Stimulated activated CD8-positive, alpha-beta memory T cell treated with anti-CD3 and anti-CD28 coated beads, Interleukin-2, amount 100 ng/mL, for 48 hours (primary cell): ENCODE measurements around the gene ELAPOR1.
"Not testable (repeated sequence)": the region's sequence is repeated elsewhere in the genome, so short reads cannot be mapped to it uniquely, and the experiment has no call there.

ENCODE experiments used
- DNase-seq, 2 donors: peaks; one replicate each; pipeline ENCODE4 v3.0.0-alpha.2; 2020; ENCODE audit warnings: low read depth in 2 of 2

The ELAPOR1 gene

DNA sequence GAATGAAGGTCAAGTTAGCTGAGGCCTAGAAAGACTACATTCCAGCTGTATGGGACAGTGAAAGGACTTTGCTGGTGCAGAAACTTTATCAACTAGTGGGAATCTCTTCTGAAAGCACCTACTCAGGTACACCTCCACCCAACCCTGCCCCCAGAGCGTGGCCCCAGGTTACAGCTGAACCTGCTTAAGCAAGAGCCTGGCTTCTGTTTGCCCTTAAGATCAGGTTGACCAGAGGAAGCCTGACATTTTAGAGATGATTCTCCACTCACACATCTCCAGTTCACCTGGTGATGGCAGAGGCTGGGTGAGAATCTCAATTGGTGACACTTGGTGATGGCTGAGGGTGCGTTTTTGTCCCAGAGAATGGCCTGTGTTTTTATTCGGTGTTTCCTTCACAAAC is 24.0 kb downstream of the ELAPOR1 start:
- DNase-seq = no peak

DNA sequence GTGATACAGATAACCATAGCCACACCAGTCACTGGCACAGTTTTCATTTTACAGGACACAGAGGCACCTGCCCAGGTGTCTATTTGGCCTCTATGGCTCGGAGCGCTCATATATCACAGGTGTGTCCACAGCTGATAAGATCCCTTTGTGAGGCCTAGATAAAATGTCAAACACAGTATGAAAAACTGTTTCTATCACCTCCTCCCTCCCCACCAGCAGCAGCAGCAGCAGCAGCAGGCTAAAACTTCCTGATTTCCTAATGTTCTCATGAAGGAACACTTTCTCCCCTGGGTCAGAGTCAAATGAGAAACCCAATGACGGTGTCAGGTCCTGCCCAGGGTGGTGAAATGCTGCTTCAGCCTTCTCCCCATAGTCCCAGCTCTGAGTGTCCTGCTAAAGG is 24.4 kb downstream of the ELAPOR1 start:
- no peak for DNase-seq

DNA sequence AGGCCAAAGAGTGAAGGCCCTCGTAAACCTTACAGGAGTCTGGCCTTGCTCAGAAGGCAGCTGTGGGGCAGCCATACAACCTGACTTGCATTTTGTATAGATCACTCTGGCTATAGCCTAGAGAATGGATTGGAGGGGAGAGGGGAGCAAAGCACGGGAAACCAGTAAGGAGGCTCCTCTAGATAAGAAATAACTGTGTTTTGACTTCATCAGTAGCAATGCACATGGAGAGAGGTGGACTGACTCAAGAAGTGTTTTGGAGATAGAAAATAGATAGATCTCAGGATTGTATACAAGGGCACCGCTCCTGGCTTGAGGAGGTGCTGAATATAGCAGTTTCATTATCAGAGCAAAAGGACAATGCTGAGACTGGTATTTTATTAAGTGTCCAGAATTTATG is 26.5 kb downstream of the ELAPOR1 start:
- DNase-seq = no peak

DNA sequence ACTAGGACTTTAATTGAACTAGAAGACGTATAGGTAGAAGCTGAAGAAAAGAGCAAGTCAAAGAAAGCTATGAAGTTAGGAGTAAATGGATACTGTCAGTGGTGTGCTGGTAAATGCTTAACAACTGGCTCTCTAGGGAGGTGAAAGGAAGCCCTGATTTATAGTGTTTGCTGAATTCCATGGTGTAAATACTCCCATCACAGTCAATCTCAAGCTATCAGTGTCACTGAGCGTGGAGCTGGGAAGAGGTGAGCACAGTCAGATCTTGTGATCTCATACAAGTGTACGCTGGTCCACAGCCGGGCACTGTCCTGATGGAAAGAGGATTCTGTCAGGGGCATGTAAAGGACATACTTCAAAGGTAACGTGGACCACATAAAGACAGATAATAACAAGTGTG is 28.3 kb downstream of the ELAPOR1 start:
- no peak for DNase-seq

DNA sequence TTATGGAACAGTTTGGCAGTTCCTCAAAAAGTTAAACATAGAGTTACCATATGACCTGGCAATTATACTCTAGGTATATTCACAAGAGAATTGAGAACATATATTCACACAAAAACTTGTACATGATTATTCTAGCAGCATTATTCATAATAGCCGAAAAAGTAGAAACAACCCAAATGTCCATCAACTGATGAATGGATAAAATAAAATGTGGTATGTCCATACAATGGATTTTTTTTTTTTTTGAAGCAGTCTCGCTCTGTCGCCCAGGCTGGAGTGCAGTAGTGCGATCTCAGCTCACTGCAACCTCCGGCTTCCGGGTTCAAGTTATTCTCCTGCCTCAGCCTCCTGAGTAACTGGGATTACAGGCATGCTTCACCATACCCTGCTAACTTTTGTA is 28.8 kb downstream of the ELAPOR1 start:
- DNase-seq = not testable (repeated sequence)

DNA sequence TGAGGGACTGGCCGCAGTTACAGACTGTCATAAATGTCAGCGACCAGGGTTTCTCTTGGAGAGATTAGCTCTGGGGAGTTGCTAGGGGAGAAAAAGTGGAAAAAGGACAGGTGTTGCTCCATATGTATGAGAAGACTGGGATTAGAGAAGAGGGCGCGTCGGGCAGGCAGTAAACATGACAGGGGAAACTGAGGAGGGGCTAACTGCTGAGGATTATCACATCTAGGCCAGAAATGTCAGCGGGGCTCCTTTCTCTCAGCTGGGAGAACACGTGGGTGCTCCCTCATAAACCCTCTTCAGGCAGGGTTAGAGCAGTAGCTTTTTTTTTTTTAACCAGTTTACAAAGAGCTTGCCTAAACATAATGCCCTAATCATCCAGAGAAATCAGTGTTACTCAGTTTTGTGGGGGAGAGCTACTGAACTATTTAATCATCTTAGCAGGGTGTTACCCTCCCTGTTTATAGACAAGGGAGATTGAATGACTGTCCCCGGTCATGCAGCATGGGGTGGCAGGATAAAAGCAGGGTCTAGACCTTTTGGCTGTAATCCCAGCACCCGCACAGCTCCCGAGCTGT is 35.2 kb downstream of the ELAPOR1 start:
- DNase-seq = no peak

DNA sequence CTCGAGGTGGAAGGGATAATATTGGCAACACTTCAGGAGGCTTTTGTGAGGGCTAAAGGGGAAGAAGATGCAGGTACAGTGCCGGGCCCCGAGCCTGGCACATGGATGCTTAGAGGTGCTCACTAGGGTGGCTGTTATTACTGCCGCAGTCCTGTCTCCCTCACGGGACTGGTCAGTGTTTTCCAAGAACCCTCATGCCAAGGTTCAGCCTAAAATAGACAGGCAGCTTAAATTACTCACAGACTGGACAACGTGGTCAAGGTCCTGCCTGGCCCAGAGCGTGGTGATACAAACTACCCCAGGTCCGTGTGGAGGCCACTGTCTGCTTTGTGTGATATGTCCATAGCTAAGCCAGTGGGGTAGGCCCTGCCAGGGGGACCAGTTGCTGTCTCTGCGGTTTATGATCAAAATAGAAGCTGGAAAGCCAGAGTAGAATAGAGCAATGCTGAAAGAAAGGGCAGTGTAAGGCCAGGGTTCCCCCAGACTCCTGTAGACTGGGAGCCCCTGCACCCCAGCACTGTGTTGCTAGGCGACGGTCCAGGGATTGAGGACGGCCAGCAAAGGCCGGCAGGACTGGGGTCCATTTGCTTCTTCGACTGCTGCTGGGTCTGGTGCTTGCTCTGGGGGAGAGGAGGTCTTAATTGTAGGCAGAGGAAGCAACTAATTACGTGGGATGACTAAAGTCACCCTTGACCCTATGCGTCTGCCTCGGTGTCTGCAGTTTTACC is 36.1 kb downstream of the ELAPOR1 start:
- DNase-seq = no peak

- DNase-seq = no peak
Observed at GRCh38 chr1:109151146-109151990, 37.5 kb downstream of the ELAPOR1 start.

GRCh38 chr1:109152196-109152595 is 38.3 kb downstream of the ELAPOR1 start:
- DNase-seq = no peak

- no peak for DNase-seq
Observed at GRCh38 chr1:109156916-109157385, 43.0 kb downstream of the ELAPOR1 start.

DNA sequence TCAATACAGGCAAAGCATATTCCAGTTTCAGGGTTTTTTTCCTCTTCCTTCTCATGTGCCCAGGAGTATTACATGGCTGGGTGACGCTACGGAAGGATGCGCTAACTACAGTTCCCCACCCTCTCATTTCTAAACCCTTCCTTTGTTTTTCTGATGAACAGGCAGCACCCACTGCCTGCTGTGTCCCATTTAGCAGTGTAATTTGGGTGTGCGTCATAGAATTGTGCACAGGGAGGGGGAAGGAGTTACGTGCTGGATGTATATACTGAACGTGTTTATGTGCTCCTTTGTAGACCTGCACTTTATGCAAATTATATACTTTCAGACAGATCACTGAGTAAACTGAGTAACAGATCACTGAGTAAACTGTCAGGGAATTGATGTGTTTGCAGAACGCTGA is 44.5 kb downstream of the ELAPOR1 start:
- no peak for DNase-seq

GRCh38 chr1:109159326-109159725 is 45.4 kb downstream of the ELAPOR1 start:
- no peak for DNase-seq

GRCh38 chr1:109160071-109160840 is 46.3 kb downstream of the ELAPOR1 start:
- DNase-seq = no peak

DNA sequence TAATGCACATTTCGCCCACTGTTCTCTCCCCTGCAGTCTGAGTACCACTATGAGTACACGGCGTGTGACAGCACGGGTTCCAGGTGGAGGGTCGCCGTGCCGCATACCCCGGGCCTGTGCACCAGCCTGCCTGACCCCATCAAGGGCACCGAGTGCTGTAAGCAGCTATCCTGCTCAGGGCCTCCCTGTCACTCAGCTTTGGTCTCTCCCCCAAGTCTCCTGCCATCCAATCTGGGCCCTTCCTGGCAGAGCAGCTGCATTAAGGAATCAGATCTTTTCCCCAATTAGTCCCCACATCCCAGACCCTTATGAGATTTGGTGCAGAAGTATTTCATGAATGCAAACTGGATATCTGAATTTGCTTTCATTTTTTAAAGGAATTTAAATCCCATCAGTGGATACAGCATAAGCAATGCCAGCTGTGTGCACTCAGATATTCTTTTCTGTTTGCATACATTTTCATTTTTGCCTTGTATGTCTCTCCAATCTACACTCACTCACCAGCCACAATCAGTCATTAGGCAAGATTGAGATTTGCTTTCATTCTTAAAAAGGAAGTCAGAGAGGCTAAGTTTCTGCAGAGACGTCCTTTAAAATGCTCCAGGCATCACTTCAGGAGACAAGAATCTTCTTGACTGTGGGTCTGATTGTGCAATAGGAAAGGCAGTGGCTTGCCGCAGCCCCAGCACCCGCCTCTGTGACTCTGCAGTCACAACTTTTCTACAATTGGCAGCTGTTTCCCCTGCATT is 48.1 kb downstream of the ELAPOR1 start:
- DNase-seq = peak in 1 of 2 donors; percentile 14

DNA sequence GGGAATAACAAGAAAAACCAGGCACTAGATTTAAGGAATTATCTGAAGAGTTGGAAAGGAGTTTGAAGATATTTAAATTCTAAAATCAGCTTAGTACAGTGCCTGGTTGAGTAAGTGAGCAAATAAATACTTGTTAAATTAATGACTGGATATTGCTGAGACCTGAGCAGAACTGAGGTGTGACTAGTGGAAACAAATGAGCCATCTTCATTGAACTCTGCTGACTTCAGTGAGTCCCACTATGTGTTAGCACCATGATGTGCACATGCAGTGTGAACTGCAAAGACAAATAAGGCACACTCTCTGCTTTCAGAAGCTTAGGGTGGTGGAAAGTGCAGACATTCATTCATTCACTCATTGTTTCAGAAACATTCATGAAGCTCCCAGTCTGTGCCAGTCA is 48.7 kb downstream of the ELAPOR1 start:
- DNase-seq = no peak

DNA sequence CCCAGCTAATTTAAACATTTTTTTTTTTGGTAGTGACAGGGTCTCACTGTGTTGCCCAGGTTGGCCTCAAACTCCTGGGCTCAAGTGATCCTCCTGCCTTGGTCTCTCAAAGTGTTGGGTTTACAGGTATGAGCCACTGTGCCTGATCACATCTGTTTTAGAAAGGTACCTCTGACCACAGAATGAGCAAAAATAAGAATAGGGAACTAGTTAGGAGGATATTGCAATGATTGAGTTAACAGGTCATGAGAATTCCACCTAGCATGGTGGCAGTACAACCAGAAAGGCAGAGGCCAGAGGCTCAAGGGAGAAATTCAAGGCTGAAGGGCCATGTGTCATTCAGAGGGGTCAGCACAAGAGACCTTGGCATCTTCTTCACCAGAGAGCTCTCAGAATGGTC is 49.6 kb downstream of the ELAPOR1 start:
- no peak for DNase-seq
